ENCODE measurements around the gene TRIM66.

Gene TRIM66

DNA sequence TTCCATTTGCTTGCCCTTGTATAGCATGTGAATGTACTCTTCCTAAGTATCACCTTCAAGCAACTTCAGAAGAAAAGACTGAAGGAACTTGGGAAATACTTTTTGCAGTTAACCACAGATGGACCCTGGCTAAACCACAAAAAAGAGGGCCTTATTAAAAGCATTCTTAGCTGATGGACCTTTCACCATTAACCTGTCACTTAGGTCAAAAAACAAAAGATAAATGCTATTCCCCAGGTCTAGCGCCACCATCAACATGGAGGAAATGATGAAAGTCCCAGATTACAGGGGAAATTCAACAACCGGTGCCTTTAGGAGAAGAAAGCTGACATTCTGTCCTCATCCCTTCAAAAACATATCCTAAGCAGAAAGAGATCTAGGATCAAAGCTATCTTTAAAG is 117.9 kb downstream of the TRIM66 start:
- no peak for DNase-seq (ENCODE audit: low read depth)

Measured in activated gamma-delta T cell treated with anti-CD3 and anti-CD28 coated beads, Interleukin-2, amount 50 U/mL, for 16 hours (primary cell).